Measurements from ENCODE around the gene SLC30A9. TPM values are rescaled to one million over a fixed set of nuclear protein-coding genes. Genes with fewer than 3 reads are reported as not detected.

Gene SLC30A9
- total and polyA plus RNA-seq, 10 donors: 7.1 to 54.4 (median 33.9) TPM

GRCh38 chr4:42136371-42136770, 146.0 kb downstream of the SLC30A9 start:
- Histone ChIP-seq H3K4me3 (no peak overlapping the region), H3K9me3 (no peaks in the 10 kb centered on the region), H3K4me1 (no peaks in the 10 kb centered on the region), H3K36me3 (peaks cover 0 to 10% (median 0%) of the 10 kb centered on the region in 6 donors), H3K27me3 (replicated peaks in 1 of 7) (no peaks in the 10 kb centered on the region), H3K27ac (no peak overlapping the region)
- DNase-seq: no peak
- WGBS, 5 donors: 85 to 93% (median 92%) methylated on average over 3 of the region's 3 CpGs
- TF ChIP-seq CTCF (IDR thresholded peaks at IDR 0.05 in 8 of 11, conservative IDR thresholded peaks at IDR 0.05 in 3 of 11) (no peak), POLR2AphosphoS5 (IDR thresholded peaks at IDR 0.05) (no peak), POLR2A (IDR thresholded peaks at IDR 0.05) (no peak)
- intact Hi-C loops (cut with DNase I; ENCODE audit: low total_unique reads): no loop called here

Other genes with a start within 250 kb of the SLC30A9 start
- gene PHOX2B, start 241.8 kb upstream of the SLC30A9 start, total RNA-seq: not detected
- under 1 TPM in 1 of 3 donors, not detected in 2; 0.03 TPM for gene PHOX2B, start 241.8 kb upstream of the SLC30A9 start, polyA plus RNA-seq
- gene TMEM33, start 55.1 kb upstream of the SLC30A9 start, total RNA-seq: 10 to 100 TPM; 51.4 to 69.2 (median 55.7) TPM
- 1 to 10 TPM; 4.3 to 8.8 (median 5.8) TPM for gene TMEM33, start 55.1 kb upstream of the SLC30A9 start, polyA plus RNA-seq
- 1 to 10 TPM in 2 of 7 donors, under 1 TPM in 5; 0.37 to 2.5 (median 0.79) TPM for gene DCAF4L1, start 8.8 kb upstream of the SLC30A9 start, total RNA-seq
- under 1 TPM; 0.15 to 0.20 (median 0.16) TPM for gene DCAF4L1, start 8.8 kb upstream of the SLC30A9 start, polyA plus RNA-seq
- 1 to 10 TPM; 3.7 to 8.3 (median 5.5) TPM for gene BEND4, start 162.1 kb downstream of the SLC30A9 start, total RNA-seq
- gene BEND4, start 162.1 kb downstream of the SLC30A9 start, polyA plus RNA-seq: 1 to 10 TPM; 1.1 to 1.8 (median 1.5) TPM

All from spleen (tissue), 11 donors.